KMS-11 (cell line): ENCODE measurements around the gene FOXN1.

ENCODE experiments used
- H2AFZ ChIP-seq: fragments of 200-600 bp; sonication (generic); 2 replicates; pipeline ENCODE4 v1.6.1; 2016; ENCODE audit warnings: antibody characterized with exemption, mixed run types, low read depth
- H3K27ac ChIP-seq: fragments of 200-600 bp; sonication (generic); 2 replicates; pipeline ENCODE4 v1.6.1; 2016; ENCODE audit warnings: mild to moderate bottlenecking, mixed run types
- H3K27me3 ChIP-seq: fragments of 200-600 bp; sonication (generic); 2 replicates; pipeline ENCODE4 v1.6.1; 2017; ENCODE audit warnings: mild to moderate bottlenecking, low read depth, mixed run types, moderate library complexity; ENCODE audit not compliant: insufficient read depth
- H3K36me3 ChIP-seq: fragments of 200-600 bp; sonication (generic); 2 replicates; pipeline ENCODE4 v1.6.1; 2017; ENCODE audit warnings: mild to moderate bottlenecking, mixed run types; ENCODE audit not compliant: insufficient read depth
- H3K4me1 ChIP-seq: fragments of 200-600 bp; sonication (generic); 2 replicates; pipeline ENCODE4 v1.6.1; 2016; ENCODE audit warnings: mild to moderate bottlenecking, low read depth, mixed run types; ENCODE audit not compliant: poor library complexity, severe bottlenecking
- H3K4me2 ChIP-seq: fragments of 200-600 bp; sonication (generic); 2 replicates; pipeline ENCODE4 v1.7.0; 2016; ENCODE audit warnings: mild to moderate bottlenecking, mixed run types
- H3K4me3 ChIP-seq: fragments of 200-600 bp; sonication (generic); IDR thresholded peaks from 2 replicates; pipeline ENCODE4 v1.6.1; 2017; ENCODE audit warnings: low read depth, low read length, mixed read lengths; ENCODE audit not compliant: insufficient read depth
- H3K79me2 ChIP-seq: fragments of 200-600 bp; sonication (generic); 2 replicates; pipeline ENCODE4 v1.6.1; 2016; ENCODE audit warnings: low read depth, mixed run types; ENCODE audit not compliant: insufficient read depth
- H3K9ac ChIP-seq: fragments of 200-600 bp; sonication (generic); 2 replicates; pipeline ENCODE4 v1.6.1; 2016; ENCODE audit warnings: mild to moderate bottlenecking, mixed run types
- H4K20me1 ChIP-seq: fragments of 200-600 bp; sonication (generic); 2 replicates; pipeline ENCODE4 v1.6.1; 2016; ENCODE audit warnings: mild to moderate bottlenecking, mixed run types; ENCODE audit not compliant: insufficient read depth
- CTCF ChIP-seq: fragments of 200-600 bp; sonication (generic); conservative IDR thresholded peaks from 2 replicates; pipeline ENCODE4 v1.6.1; 2017; ENCODE audit warnings: low read depth, mild to moderate bottlenecking, antibody characterized with exemption, low read length, moderate library complexity, mixed read lengths

The FOXN1 gene

GRCh38 chr17:28501421-28502284, 4.5 kb upstream of the FOXN1 start:
- no peaks in the 10 kb centered on the region for H3K36me3 ChIP-seq
- H3K79me2 ChIP-seq = no peaks in the 10 kb centered on the region
- no peak overlapping the region for H3K4me3 ChIP-seq
- H2AFZ ChIP-seq = peak overlapping the region; percentile 29
- peak overlapping the region; percentile 64 for H3K27ac ChIP-seq
- H3K4me2 ChIP-seq = peak overlapping the region; percentile 49
- peak overlapping the region; percentile 63 for H3K9ac ChIP-seq
- H4K20me1 ChIP-seq = no peaks in the 10 kb centered on the region
- TF ChIP-seq CTCF = no peak
- peaks cover 34% of the 10 kb centered on the region for H3K4me1 ChIP-seq
- no peaks in the 10 kb centered on the region; the same call in 1 of the 2 replicates for H3K27me3 ChIP-seq

GRCh38 chr17:28503420-28503819, 2.7 kb upstream of the FOXN1 start:
- Histone ChIP-seq H3K4me1 (peaks cover 34% of the 10 kb centered on the region), H3K27me3 (peaks cover 8% of the 10 kb centered on the region; the same call in 1 of the 2 replicates), H2AFZ (no peak overlapping the region), H3K4me3 (no peak overlapping the region), H3K4me2 (no peak overlapping the region), H3K9ac (no peak overlapping the region), H3K79me2 (no peaks in the 10 kb centered on the region), H3K27ac (no peak overlapping the region), H4K20me1 (no peaks in the 10 kb centered on the region), H3K36me3 (no peaks in the 10 kb centered on the region)
- TF ChIP-seq CTCF = no peak

- H3K79me2 ChIP-seq = no peaks in the 10 kb centered on the region
- H3K4me3 ChIP-seq = no peak overlapping the region
- H3K9ac ChIP-seq = no peak overlapping the region
- no peaks in the 10 kb centered on the region for H3K36me3 ChIP-seq
- no peaks in the 10 kb centered on the region for H4K20me1 ChIP-seq
- no peak overlapping the region for H3K27ac ChIP-seq
- H2AFZ ChIP-seq = no peak overlapping the region
- TF ChIP-seq CTCF = no peak
- H3K4me2 ChIP-seq = no peak overlapping the region
- H3K27me3 ChIP-seq = peaks cover 30% of the 10 kb centered on the region
- peaks cover 9% of the 10 kb centered on the region for H3K4me1 ChIP-seq
Observed at GRCh38 chr17:28506763-28507487, 777 bp downstream of the FOXN1 start.

GRCh38 chr17:28507567-28508203, 1.5 kb downstream of the FOXN1 start:
- TF ChIP-seq CTCF = no peak
- Histone ChIP-seq H3K36me3 (no peaks in the 10 kb centered on the region), H3K4me3 (no peak overlapping the region), H4K20me1 (no peaks in the 10 kb centered on the region), H3K4me2 (no peak overlapping the region), H3K79me2 (no peaks in the 10 kb centered on the region), H3K27me3 (peaks cover 37% of the 10 kb centered on the region), H3K27ac (no peak overlapping the region), H3K4me1 (peaks cover 2% of the 10 kb centered on the region), H2AFZ (no peak overlapping the region), H3K9ac (no peak overlapping the region)
